ENCODE data around the gene DPP6. TPM values are rescaled to one million over a fixed set of nuclear protein-coding genes. Genes with fewer than 3 reads are reported as not detected.

Gene DPP6
- total RNA-seq, 1 donor from 2014 or later = 1.2 TPM

DNA sequence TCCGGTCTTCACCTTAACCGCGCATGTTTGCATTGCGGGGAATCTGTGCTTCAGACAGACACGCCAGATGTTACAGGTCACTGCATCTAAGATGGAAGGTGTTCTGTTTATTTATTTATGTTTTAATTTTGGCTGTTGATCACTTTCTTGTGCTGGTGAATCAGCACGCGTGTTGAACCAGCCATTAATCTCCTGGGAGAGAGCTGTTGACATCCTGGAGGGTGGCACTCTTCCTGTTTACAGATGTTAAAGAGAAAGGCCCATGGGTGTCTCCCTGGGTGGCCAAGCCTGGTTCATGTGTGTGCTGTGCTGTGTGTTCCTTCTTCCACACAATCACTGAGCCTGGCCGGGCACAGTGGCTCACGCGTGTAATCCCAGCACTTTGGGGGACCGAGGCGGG is 595.4 kb downstream of the DPP6 start:
- TF ChIP-seq, protein P1, sequence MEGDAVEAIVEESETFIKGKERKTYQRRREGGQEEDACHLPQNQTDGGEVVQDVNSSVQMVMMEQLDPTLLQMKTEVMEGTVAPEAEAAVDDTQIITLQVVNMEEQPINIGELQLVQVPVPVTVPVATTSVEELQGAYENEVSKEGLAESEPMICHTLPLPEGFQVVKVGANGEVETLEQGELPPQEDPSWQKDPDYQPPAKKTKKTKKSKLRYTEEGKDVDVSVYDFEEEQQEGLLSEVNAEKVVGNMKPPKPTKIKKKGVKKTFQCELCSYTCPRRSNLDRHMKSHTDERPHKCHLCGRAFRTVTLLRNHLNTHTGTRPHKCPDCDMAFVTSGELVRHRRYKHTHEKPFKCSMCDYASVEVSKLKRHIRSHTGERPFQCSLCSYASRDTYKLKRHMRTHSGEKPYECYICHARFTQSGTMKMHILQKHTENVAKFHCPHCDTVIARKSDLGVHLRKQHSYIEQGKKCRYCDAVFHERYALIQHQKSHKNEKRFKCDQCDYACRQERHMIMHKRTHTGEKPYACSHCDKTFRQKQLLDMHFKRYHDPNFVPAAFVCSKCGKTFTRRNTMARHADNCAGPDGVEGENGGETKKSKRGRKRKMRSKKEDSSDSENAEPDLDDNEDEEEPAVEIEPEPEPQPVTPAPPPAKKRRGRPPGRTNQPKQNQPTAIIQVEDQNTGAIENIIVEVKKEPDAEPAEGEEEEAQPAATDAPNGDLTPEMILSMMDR (conservative IDR thresholded peaks at IDR 0.05; ENCODE audit: low read depth, low read length) = no peak
- no peak overlapping the region for H3K4me3 ChIP-seq (ENCODE audit: low read depth, low read length)
- DNase-seq (ENCODE audit: low read depth) = no peak

DNA sequence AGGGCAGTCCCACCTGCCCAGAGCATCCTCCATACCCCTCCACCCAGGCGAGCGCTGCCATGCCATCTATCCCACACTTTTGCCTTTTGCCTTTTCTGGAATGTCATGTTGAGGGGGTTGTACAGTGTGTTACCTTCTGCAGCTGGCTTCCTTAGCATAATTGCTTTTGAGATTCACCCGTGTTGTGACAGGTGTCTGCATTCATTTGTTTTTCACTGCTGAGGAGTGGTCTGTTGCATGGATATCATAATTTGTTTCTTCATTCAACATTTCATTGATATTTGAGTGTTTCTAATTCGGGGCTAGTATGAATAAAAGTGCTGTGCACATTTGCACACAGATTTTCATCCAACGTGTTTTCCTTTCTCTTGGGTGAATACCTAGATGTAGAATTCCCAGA is 596.8 kb downstream of the DPP6 start:
- TF ChIP-seq, protein P1 (conservative IDR thresholded peaks at IDR 0.05; ENCODE audit: low read depth, low read length) = no peak
- no peak overlapping the region for H3K4me3 ChIP-seq (ENCODE audit: low read depth, low read length)
- no peak for DNase-seq (ENCODE audit: low read depth)

DNA sequence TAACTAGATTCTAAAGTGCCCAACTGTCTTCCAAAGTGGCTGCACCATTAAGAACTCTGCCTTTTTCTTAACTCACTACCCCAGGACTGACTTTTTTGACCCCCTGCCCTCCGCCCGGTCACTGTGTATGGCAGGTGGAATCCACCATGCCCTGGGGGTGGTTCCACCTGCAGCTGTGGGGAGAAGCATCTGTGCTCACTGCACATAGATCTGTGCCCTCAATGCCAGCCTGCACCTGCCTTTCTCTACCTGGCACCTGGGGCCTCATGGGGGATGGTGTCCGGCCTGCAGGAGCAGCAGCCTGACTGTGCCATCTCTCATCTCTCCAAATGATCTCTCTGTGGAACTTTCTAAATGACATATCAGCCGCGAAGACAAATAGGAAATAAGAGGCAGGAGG is 597.2 kb downstream of the DPP6 start:
- DNase-seq (ENCODE audit: low read depth) = no peak
- no peak overlapping the region for H3K4me3 ChIP-seq (ENCODE audit: low read depth, low read length)
- TF ChIP-seq, protein P1 (conservative IDR thresholded peaks at IDR 0.05; ENCODE audit: low read depth, low read length) = no peak

DNA sequence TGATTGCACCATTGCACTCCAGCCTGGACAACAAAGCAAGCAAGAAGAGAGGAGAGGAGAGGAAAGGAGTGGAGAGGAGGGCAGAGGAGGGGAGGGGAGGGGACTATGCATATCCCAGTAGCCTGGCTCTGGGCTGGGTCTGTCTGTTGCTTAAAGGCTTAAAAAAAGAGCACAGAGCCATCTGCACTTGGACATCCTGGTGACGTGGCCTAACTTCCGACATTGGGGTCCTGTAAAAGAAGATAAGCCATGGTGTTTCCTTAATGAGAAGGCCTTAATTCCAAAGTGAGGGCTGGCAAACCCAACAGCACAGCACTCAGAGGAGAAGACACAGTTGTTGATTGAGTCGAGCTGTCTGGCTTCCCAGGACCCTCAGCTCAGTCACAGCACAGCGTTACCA is 598.1 kb downstream of the DPP6 start:
- TF ChIP-seq, protein P1 (conservative IDR thresholded peaks at IDR 0.05; ENCODE audit: low read depth, low read length) = no peak
- H3K4me3 ChIP-seq (ENCODE audit: low read depth, low read length) = no peak overlapping the region
- no peak for DNase-seq (ENCODE audit: low read depth)

DNA sequence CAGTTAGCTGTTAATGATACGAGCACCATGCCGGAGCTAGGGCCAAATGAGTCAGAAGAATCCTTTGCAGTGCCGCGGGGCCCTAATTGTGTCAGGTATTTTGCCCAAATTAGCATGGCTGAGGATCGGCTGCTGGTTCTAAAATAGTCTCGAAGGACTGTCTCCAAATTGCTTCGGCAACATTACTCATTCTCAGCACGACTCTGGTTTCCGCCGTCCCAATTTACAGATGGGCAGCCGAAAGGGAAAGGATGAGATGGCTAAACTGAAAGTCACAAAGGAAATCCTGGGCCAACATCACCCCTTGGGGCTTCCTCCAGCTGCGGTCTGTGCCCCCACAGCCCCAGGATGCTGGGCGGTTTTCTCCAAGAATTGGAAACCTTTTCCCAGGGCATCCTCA is 599.3 kb downstream of the DPP6 start:
- DNase-seq (ENCODE audit: low read depth) = no peak
- H3K4me3 ChIP-seq (ENCODE audit: low read depth, low read length) = no peak overlapping the region
- TF ChIP-seq, protein P1 (conservative IDR thresholded peaks at IDR 0.05; ENCODE audit: low read depth, low read length) = no peak

DNA sequence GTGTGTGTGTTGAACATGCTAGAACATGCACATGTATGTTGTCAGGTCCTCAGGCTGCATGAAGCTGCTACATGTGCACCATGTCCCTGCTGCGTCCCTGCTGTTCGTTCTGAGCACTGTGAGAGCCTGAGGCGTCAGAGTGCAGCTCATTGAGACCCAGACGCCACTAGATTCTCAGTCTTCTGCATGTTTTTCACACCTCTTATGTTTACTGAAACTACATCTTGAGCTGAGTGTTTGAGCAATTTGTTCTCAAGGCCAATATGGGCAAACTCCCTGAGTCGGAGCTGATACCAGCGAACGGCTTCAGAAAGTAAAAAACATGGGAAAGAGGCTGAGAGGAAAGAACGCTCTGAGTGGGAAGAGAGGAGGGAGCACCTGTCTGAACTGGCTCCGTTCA is 600.4 kb downstream of the DPP6 start:
- TF ChIP-seq, protein P1 (conservative IDR thresholded peaks at IDR 0.05; ENCODE audit: low read depth, low read length) = no peak
- DNase-seq (ENCODE audit: low read depth) = no peak
- H3K4me3 ChIP-seq (ENCODE audit: low read depth, low read length) = no peak overlapping the region

DNA sequence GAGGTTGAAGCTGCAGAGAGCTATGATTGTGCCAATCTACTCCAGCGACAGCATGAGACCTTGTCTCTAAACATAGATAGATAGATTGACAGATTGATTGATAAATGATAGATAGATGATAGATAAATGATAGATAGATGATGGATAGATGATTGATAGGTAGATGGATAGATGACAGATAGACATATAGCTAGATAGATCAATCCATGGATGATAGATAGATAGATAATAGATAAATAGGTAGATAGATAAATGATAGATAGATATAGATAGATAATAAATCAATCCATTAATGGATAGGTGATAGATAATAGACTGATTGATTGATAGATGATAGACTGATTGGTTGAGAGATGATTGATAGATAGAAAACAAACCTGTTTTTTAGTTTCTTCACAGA is 601.1 kb downstream of the DPP6 start:
- H3K4me3 ChIP-seq (ENCODE audit: low read depth, low read length) = no peak overlapping the region
- no peak for DNase-seq (ENCODE audit: low read depth)
- TF ChIP-seq, protein P1 (conservative IDR thresholded peaks at IDR 0.05; ENCODE audit: low read depth, low read length) = no peak
